NCI-H2227 (cell line): Measurements from ENCODE around the gene HJV.

ENCODE experiments used
- DNase-seq: peaks from one replicate; lab custom pipeline; 2025; ENCODE audit not compliant: unreplicated experiment; lab: John Stamatoyannopoulos, UW

The HJV gene

GRCh38 chr1:146022403-146023127 lies 1.0 kb upstream of the HJV start:
- DNase-seq = no peak

- DNase-seq = no peak
Measured at GRCh38 chr1:146021050-146021445, 487 bp downstream of the HJV start.

GRCh38 chr1:146020058-146021049 lies 1.2 kb downstream of the HJV start:
- no peak for DNase-seq

- peak; percentile 46 for DNase-seq
Measured at GRCh38 chr1:146019231-146020057, 2.1 kb downstream of the HJV start.

GRCh38 chr1:146016891-146017290 lies 4.6 kb downstream of the HJV start:
- no peak for DNase-seq

- no peak for DNase-seq
Measured at GRCh38 chr1:146013559-146013922, 8.0 kb downstream of the HJV start.

GRCh38 chr1:146012703-146013558 lies 8.6 kb downstream of the HJV start:
- peak; percentile 76 for DNase-seq

GRCh38 chr1:146010126-146010738 lies 11.3 kb downstream of the HJV start:
- no peak for DNase-seq

- DNase-seq = no peak
Measured at GRCh38 chr1:146007489-146008133, 13.9 kb downstream of the HJV start.

- no peak for DNase-seq
Measured at GRCh38 chr1:146001709-146002108, 19.8 kb downstream of the HJV start.

GRCh38 chr1:145999321-146000024 lies 22.1 kb downstream of the HJV start:
- DNase-seq = no peak

GRCh38 chr1:145997718-145998023 lies 23.9 kb downstream of the HJV start:
- DNase-seq = no peak

GRCh38 chr1:145997016-145997717 lies 24.4 kb downstream of the HJV start:
- DNase-seq = no peak

GRCh38 chr1:145996433-145997015 lies 25.0 kb downstream of the HJV start, which contains the start of gene TXNIP:
TSS of gene TXNIP (minus strand) at chr1:145996579. CDS start at chr1:145996266, 313 bp downstream.
- peak; percentile 98 for DNase-seq

- DNase-seq = no peak
Measured at GRCh38 chr1:145995964-145996432, 25.5 kb downstream of the HJV start.

- DNase-seq = no peak
Measured at GRCh38 chr1:145995148-145995881, 26.2 kb downstream of the HJV start.
